Measurements from ENCODE around the gene TSPAN31.
A peak's percentile ranks its signal among the peaks of the same experiment; 100 is the strongest.

Gene TSPAN31

GRCh38 chr12:57761391-57761998 lies 16.7 kb downstream of the TSPAN31 start:
- peaks cover 4% of the 10 kb centered on the region for H3K9me3 Mint-ChIP-seq
- DNase-seq: no peak
- peaks cover 5% of the 10 kb centered on the region for H3K36me3 Mint-ChIP-seq (ENCODE audit: low read depth)
- no peak overlapping the region for H3K27ac Mint-ChIP-seq
- no peak overlapping the region for H3K4me3 Mint-ChIP-seq
- H3K4me1 Mint-ChIP-seq: peaks cover 8% of the 10 kb centered on the region
- TF ChIP-seq CTCF (IDR thresholded peaks at IDR 0.05): no peak
- H3K27me3 Mint-ChIP-seq (ENCODE audit: low read depth, poor library complexity): peaks cover 98% of the 10 kb centered on the region

GRCh38 chr12:57762463-57762862 lies 17.6 kb downstream of the TSPAN31 start:
- Mint-ChIP-seq H3K27me3 (ENCODE audit: low read depth, poor library complexity) (peaks cover 99% of the 10 kb centered on the region), H3K4me3 (no peak overlapping the region), H3K4me1 (peaks cover 14% of the 10 kb centered on the region), H3K27ac (no peak overlapping the region), H3K9me3 (peaks cover 4% of the 10 kb centered on the region), H3K36me3 (ENCODE audit: low read depth) (peaks cover 7% of the 10 kb centered on the region)
- TF ChIP-seq CTCF (IDR thresholded peaks at IDR 0.05): no peak
- no peak for DNase-seq

GRCh38 chr12:57763881-57764661 lies 19.2 kb downstream of the TSPAN31 start:
- Mint-ChIP-seq H3K27me3 (ENCODE audit: low read depth, poor library complexity) (peaks cover 98% of the 10 kb centered on the region), H3K4me3 (peak overlapping the region; percentile 35)

GRCh38 chr12:57764662-57765002 lies 19.8 kb downstream of the TSPAN31 start:
- no peak overlapping the region for H3K4me3 Mint-ChIP-seq
- H3K36me3 Mint-ChIP-seq (ENCODE audit: low read depth): peaks cover 21% of the 10 kb centered on the region
- peaks cover 95% of the 10 kb centered on the region for H3K27me3 Mint-ChIP-seq (ENCODE audit: low read depth, poor library complexity)

More at GRCh38 chr12:57763881-57764661, 19.2 kb downstream of the TSPAN31 start:
- Mint-ChIP-seq H3K36me3 (ENCODE audit: low read depth) (peaks cover 18% of the 10 kb centered on the region), H3K4me1 (peaks cover 16% of the 10 kb centered on the region), H3K27ac (no peak overlapping the region), H3K9me3 (peaks cover 4% of the 10 kb centered on the region)
- TF ChIP-seq CTCF (IDR thresholded peaks at IDR 0.05): no peak
- DNase-seq: no peak

GRCh38 chr12:57765003-57765697 lies 20.3 kb downstream of the TSPAN31 start:
- H3K4me1 Mint-ChIP-seq: peaks cover 22% of the 10 kb centered on the region
- peaks cover 27% of the 10 kb centered on the region for H3K36me3 Mint-ChIP-seq (ENCODE audit: low read depth)
- H3K4me3 Mint-ChIP-seq: peak overlapping the region; percentile 44
- peak; percentile 47 for DNase-seq
- H3K9me3 Mint-ChIP-seq: peaks cover 4% of the 10 kb centered on the region
- TF ChIP-seq CTCF (IDR thresholded peaks at IDR 0.05): no peak
- H3K27me3 Mint-ChIP-seq (ENCODE audit: low read depth, poor library complexity): peaks cover 91% of the 10 kb centered on the region
- no peak overlapping the region for H3K27ac Mint-ChIP-seq

More at GRCh38 chr12:57764662-57765002, 19.8 kb downstream of the TSPAN31 start:
- DNase-seq: no peak
- peaks cover 17% of the 10 kb centered on the region for H3K4me1 Mint-ChIP-seq
- H3K27ac Mint-ChIP-seq: no peak overlapping the region
- no peak for TF ChIP-seq CTCF (IDR thresholded peaks at IDR 0.05)
- H3K9me3 Mint-ChIP-seq: peaks cover 4% of the 10 kb centered on the region
